Smooth muscle cell of the brain vasculature (primary cell): ENCODE measurements around the gene GRAMD2A.
"Not testable (repeated sequence)": the region's sequence is repeated elsewhere in the genome, so short reads cannot be mapped to it uniquely, and the experiment has no call there.

Experiments used
- DNase-seq: peaks from one replicate; pipeline ENCODE4 v3.0.0-alpha.2; 2012; ENCODE audit warnings: low read depth, low spot score

GRAMD2A gene

GRCh38 chr15:72184165-72184811 lies 13.3 kb downstream of the GRAMD2A start:
- DNase-seq, result no peak

GRCh38 chr15:72183781-72184164 lies 13.8 kb downstream of the GRAMD2A start:
- no peak for DNase-seq

- no peak for DNase-seq
Observed at GRCh38 chr15:72182673-72183072, 14.9 kb downstream of the GRAMD2A start.

- no peak for DNase-seq
Observed at GRCh38 chr15:72182244-72182643, 15.3 kb downstream of the GRAMD2A start.

GRCh38 chr15:72180761-72181324 lies 16.7 kb downstream of the GRAMD2A start:
- no peak for DNase-seq

- no peak for DNase-seq
Observed at GRCh38 chr15:72179950-72180581, 17.5 kb downstream of the GRAMD2A start.

- DNase-seq, result no peak
Observed at GRCh38 chr15:72178976-72179585, 18.5 kb downstream of the GRAMD2A start.

- DNase-seq, result no peak
Observed at GRCh38 chr15:72176743-72177142, 20.8 kb downstream of the GRAMD2A start.

- DNase-seq, result no peak
Observed at GRCh38 chr15:72176159-72176558, 21.4 kb downstream of the GRAMD2A start.

GRCh38 chr15:72175186-72176044 lies 22.2 kb downstream of the GRAMD2A start:
- DNase-seq, result no peak

- DNase-seq, result no peak
Observed at GRCh38 chr15:72174551-72175165, 22.9 kb downstream of the GRAMD2A start.

GRCh38 chr15:72173864-72174550 lies 23.6 kb downstream of the GRAMD2A start:
- DNase-seq, result no peak

GRCh38 chr15:72173401-72173800 lies 24.2 kb downstream of the GRAMD2A start:
- DNase-seq, result no peak

- DNase-seq, result no peak
Observed at GRCh38 chr15:72172796-72173195, 24.8 kb downstream of the GRAMD2A start.

GRCh38 chr15:72171978-72172377 lies 25.6 kb downstream of the GRAMD2A start:
- DNase-seq, result not testable (repeated sequence)

- no peak for DNase-seq
Observed at GRCh38 chr15:72170691-72171090, 26.9 kb downstream of the GRAMD2A start.

- DNase-seq, result no peak
Observed at GRCh38 chr15:72169921-72170611, 27.5 kb downstream of the GRAMD2A start.

GRCh38 chr15:72169236-72169920 lies 28.2 kb downstream of the GRAMD2A start:
- DNase-seq, result no peak

GRCh38 chr15:72168808-72169190 lies 28.8 kb downstream of the GRAMD2A start:
- no peak for DNase-seq
